GM23338 (cell line): ENCODE measurements around the gene MPO. TPM values are rescaled to one million over a fixed set of nuclear protein-coding genes. Genes with fewer than 3 reads are reported as not detected.

Experiments used
- ATAC-seq: fragments of 200-7000 bp; cut with Tn5 transposase; 3 replicates; pipeline ENCODE4 v1.9.1; 2020
- DNase-seq: peaks from one replicate; pipeline ENCODE4 v3.0.0-alpha.2; 2015; ENCODE audit warnings: low spot score
- H2AFZ ChIP-seq: fragments of 200-600 bp; sonication (generic); 2 replicates; pipeline ENCODE4 v1.8.0; 2016; ENCODE audit warnings: antibody characterized with exemption, mild to moderate bottlenecking, moderate library complexity
- H3F3A ChIP-seq: fragments of 200-600 bp; sonication (generic); replicated peaks from 2 replicates; pipeline ENCODE4 v1.8.0; 2017; ENCODE audit warnings: antibody characterized with exemption, mixed run types, low read depth
- H3K27ac ChIP-seq: fragments of 200-600 bp; sonication (generic); 2 replicates; pipeline ENCODE4 v1.6.1; 2016; ENCODE audit warnings: low read depth
- H3K27me3 ChIP-seq: fragments of 200-600 bp; sonication (generic); 2 replicates; pipeline ENCODE4 v1.8.0; 2016; ENCODE audit warnings: mild to moderate bottlenecking, mixed run types, moderate library complexity; ENCODE audit not compliant: insufficient read depth
- H3K36me3 ChIP-seq: fragments of 200-600 bp; sonication (generic); 2 replicates; pipeline ENCODE4 v1.8.0; 2016; ENCODE audit warnings: mild to moderate bottlenecking; ENCODE audit not compliant: insufficient read depth
- H3K4me1 ChIP-seq: fragments of 200-600 bp; sonication (generic); 2 replicates; pipeline ENCODE4 v1.8.0; 2016; ENCODE audit warnings: mild to moderate bottlenecking, moderate library complexity; ENCODE audit not compliant: insufficient read depth
- H3K4me2 ChIP-seq: fragments of 200-600 bp; sonication (generic); 2 replicates; pipeline ENCODE4 v1.7.1; 2017; ENCODE audit warnings: mixed run types
- H3K4me3 ChIP-seq: fragments of 200-600 bp; sonication (generic); 2 replicates; pipeline ENCODE4 v1.6.1; 2016; ENCODE audit warnings: mixed run types
- H3K79me2 ChIP-seq: fragments of 200-600 bp; sonication (generic); replicated peaks from 2 replicates; pipeline ENCODE4 v1.8.0; 2017; ENCODE audit warnings: mild to moderate bottlenecking; ENCODE audit not compliant: insufficient read depth
- H3K9me2 ChIP-seq: fragments of 200-600 bp; sonication (generic); 2 replicates; pipeline ENCODE4 v1.8.0; 2017; ENCODE audit not compliant: insufficient read depth
- H4K20me1 ChIP-seq: fragments of 200-600 bp; sonication (generic); replicated peaks from 2 replicates; pipeline ENCODE4 v1.8.0; 2017; ENCODE audit warnings: mild to moderate bottlenecking; ENCODE audit not compliant: insufficient read depth
- H3K27ac Mint-ChIP-seq: 2 replicates; pipeline ENCODE4 v1.8.0; 2020; ENCODE audit warnings: inconsistent platforms, mild to moderate bottlenecking, moderate library complexity, mixed read lengths
- H3K27me3 Mint-ChIP-seq: 3 replicates; pipeline ENCODE4 v1.8.0; 2022; ENCODE audit warnings: low read depth, mild to moderate bottlenecking, moderate library complexity, mixed read lengths, inconsistent platforms; ENCODE audit not compliant: insufficient read depth, poor library complexity
- H3K36me3 Mint-ChIP-seq: 3 replicates; pipeline ENCODE4 v1.8.0; 2021; ENCODE audit warnings: low read depth, mild to moderate bottlenecking, inconsistent platforms, moderate library complexity, mixed read lengths
- H3K4me1 Mint-ChIP-seq: 3 replicates; pipeline ENCODE4 v1.8.0; 2020; ENCODE audit warnings: mild to moderate bottlenecking, inconsistent platforms, mixed read lengths
- H3K4me3 Mint-ChIP-seq: 3 replicates; pipeline ENCODE4 v1.8.0; 2021; ENCODE audit warnings: moderate library complexity, mild to moderate bottlenecking, inconsistent platforms, mixed read lengths
- H3K9me3 Mint-ChIP-seq: 3 replicates; pipeline ENCODE4 v1.8.0; 2020; ENCODE audit warnings: moderate library complexity, mild to moderate bottlenecking, inconsistent platforms, mixed read lengths
- CREB1 ChIP-seq: fragments of 250-450 bp; sonication (Bioruptor Pico); IDR thresholded peaks from 2 replicates; pipeline ENCODE4 v1.5.0; 2020; ENCODE audit warnings: low read depth, mild to moderate bottlenecking, moderate library complexity
- EZH2 ChIP-seq: fragments of 200-600 bp; sonication (generic); IDR thresholded peaks from one replicate; pipeline ENCODE4 v1.8.0; 2017; ENCODE audit warnings: antibody characterized with exemption, mild to moderate bottlenecking, low read depth; ENCODE audit not compliant: unreplicated experiment
- EZH2phosphoT487 ChIP-seq: fragments of 200-600 bp; sonication (generic); IDR thresholded peaks from one replicate; pipeline ENCODE4 v1.8.1; 2018; ENCODE audit warnings: antibody characterized with exemption; ENCODE audit not compliant: unreplicated experiment
- JUNB ChIP-seq: IDR thresholded peaks from one replicate; pipeline ENCODE4 v1.6.1; 2016; ENCODE audit warnings: antibody characterized with exemption; ENCODE audit not compliant: unreplicated experiment
- NANOG ChIP-seq: IDR thresholded peaks from 2 replicates; pipeline ENCODE4 v1.6.1; 2016; ENCODE audit warnings: antibody characterized with exemption, borderline replicate concordance
- POLR2AphosphoS5 ChIP-seq: IDR thresholded peaks from 2 replicates; pipeline ENCODE4 v1.6.1; 2016; ENCODE audit warnings: antibody characterized with exemption, low read depth
- STAT1 ChIP-seq: IDR thresholded peaks from one replicate; pipeline ENCODE4 v1.6.1; 2016; ENCODE audit warnings: antibody characterized with exemption; ENCODE audit not compliant: unreplicated experiment
- ZNF114 ChIP-seq: fragments of 250-450 bp; sonication (Bioruptor Pico); IDR thresholded peaks from 2 replicates; pipeline ENCODE4 v1.5.0; 2020; ENCODE audit warnings: mild to moderate bottlenecking, moderate library complexity
- ZNF331 ChIP-seq: fragments of 250-450 bp; sonication (Bioruptor Pico); IDR thresholded peaks from 2 replicates; pipeline ENCODE4 v1.5.0; 2020; ENCODE audit warnings: low read depth, mild to moderate bottlenecking, moderate library complexity
- polyA plus RNA-seq: library from polyadenylated mRNA; unstranded; fragments of >200 nt; fragmentation: Nextera tagmentation; extraction: Ambion mirVana; gene quantifications from 2 replicates; pipeline ENCODE4 v1.2.1, GENCODE V29; 2016
- total RNA-seq: library from RNA; depleted of rRNA; stranded (reverse); fragments of >200 nt; shearing (Covaris generic); gene quantifications from 2 replicates; pipeline ENCODE4 v1.2.3, GENCODE V29; 2014
- TF ChIP-seq, protein P1 (sequence below): fragments of 250-450 bp; sonication (Bioruptor Pico); IDR thresholded peaks from 2 replicates; pipeline ENCODE4 v1.5.0; 2020; ENCODE audit warnings: mild to moderate bottlenecking, moderate library complexity
- TF ChIP-seq, protein P2 (sequence below): IDR thresholded peaks from one replicate; pipeline ENCODE4 v1.6.1; 2018; ENCODE audit warnings: antibody characterized with exemption; ENCODE audit not compliant: unreplicated experiment

The MPO gene
- total and polyA plus RNA-seq, 2 experiments from 2014 or later: 0.08 TPM; not detected in 1

DNA sequence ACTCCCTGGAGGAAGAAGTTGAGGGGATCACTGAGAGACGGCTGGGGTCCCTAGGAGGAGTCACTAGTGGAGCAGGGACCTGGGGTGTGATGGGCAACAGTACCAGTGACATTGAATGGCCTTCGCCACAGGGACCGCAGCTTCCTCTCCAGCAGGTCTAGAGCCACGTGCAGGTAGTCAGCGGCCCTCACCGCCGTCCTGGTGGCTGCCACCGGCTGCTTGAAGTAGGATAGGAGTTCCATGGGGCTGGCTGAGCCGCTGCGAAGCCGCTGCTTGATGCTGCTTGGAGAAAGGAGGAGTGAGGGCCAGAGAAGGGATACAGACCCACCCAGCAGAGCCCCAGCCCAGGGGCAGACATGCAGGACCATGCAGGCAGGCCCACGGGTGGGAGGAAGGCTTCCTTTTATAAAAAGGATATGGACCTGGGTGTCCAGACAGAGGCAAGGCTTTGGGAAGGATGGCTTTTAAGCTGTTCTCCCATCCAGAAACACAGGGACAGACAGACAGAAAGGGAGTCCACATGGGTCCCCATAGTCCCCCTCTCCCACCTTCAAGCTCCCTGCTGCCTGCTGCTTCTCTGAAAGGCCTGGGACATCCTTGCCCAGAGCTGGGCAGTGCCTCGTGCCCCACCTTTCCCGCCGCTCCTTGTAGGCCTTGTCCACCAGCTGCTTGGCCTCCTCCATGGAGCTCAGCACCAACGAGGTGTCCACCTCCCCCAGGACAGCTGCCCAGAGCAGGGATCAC lies 827 bp downstream of the MPO start (continued):
- TF ChIP-seq, protein P1, sequence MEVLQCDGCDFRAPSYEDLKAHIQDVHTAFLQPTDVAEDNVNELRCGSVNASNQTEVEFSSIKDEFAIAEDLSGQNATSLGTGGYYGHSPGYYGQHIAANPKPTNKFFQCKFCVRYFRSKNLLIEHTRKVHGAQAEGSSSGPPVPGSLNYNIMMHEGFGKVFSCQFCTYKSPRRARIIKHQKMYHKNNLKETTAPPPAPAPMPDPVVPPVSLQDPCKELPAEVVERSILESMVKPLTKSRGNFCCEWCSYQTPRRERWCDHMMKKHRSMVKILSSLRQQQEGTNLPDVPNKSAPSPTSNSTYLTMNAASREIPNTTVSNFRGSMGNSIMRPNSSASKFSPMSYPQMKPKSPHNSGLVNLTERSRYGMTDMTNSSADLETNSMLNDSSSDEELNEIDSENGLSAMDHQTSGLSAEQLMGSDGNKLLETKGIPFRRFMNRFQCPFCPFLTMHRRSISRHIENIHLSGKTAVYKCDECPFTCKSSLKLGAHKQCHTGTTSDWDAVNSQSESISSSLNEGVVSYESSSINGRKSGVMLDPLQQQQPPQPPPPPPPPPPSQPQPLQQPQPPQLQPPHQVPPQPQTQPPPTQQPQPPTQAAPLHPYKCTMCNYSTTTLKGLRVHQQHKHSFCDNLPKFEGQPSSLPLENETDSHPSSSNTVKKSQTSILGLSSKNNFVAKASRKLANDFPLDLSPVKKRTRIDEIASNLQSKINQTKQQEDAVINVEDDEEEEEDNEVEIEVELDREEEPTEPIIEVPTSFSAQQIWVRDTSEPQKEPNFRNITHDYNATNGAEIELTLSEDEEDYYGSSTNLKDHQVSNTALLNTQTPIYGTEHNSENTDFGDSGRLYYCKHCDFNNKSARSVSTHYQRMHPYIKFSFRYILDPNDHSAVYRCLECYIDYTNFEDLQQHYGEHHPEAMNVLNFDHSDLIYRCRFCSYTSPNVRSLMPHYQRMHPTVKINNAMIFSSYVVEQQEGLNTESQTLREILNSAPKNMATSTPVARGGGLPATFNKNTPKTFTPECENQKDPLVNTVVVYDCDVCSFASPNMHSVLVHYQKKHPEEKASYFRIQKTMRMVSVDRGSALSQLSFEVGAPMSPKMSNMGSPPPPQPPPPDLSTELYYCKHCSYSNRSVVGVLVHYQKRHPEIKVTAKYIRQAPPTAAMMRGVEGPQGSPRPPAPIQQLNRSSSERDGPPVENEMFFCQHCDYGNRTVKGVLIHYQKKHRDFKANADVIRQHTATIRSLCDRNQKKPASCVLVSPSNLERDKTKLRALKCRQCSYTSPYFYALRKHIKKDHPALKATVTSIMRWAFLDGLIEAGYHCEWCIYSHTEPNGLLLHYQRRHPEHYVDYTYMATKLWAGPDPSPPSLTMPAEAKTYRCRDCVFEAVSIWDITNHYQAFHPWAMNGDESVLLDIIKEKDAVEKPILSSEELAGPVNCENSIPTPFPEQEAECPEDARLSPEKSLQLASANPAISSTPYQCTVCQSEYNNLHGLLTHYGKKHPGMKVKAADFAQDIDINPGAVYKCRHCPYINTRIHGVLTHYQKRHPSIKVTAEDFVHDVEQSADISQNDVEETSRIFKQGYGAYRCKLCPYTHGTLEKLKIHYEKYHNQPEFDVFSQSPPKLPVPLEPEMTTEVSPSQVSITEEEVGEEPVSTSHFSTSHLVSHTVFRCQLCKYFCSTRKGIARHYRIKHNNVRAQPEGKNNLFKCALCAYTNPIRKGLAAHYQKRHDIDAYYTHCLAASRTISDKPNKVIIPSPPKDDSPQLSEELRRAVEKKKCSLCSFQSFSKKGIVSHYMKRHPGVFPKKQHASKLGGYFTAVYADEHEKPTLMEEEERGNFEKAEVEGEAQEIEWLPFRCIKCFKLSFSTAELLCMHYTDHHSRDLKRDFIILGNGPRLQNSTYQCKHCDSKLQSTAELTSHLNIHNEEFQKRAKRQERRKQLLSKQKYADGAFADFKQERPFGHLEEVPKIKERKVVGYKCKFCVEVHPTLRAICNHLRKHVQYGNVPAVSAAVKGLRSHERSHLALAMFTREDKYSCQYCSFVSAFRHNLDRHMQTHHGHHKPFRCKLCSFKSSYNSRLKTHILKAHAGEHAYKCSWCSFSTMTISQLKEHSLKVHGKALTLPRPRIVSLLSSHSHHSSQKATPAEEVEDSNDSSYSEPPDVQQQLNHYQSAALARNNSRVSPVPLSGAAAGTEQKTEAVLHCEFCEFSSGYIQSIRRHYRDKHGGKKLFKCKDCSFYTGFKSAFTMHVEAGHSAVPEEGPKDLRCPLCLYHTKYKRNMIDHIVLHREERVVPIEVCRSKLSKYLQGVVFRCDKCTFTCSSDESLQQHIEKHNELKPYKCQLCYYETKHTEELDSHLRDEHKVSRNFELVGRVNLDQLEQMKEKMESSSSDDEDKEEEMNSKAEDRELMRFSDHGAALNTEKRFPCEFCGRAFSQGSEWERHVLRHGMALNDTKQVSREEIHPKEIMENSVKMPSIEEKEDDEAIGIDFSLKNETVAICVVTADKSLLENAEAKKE (CRISPR knock-in tag): no peak
- no peak for TF ChIP-seq ZNF114 (CRISPR knock-in tag)
- TF ChIP-seq EZH2phosphoT487: no peak
- no peak for TF ChIP-seq NANOG

DNA sequence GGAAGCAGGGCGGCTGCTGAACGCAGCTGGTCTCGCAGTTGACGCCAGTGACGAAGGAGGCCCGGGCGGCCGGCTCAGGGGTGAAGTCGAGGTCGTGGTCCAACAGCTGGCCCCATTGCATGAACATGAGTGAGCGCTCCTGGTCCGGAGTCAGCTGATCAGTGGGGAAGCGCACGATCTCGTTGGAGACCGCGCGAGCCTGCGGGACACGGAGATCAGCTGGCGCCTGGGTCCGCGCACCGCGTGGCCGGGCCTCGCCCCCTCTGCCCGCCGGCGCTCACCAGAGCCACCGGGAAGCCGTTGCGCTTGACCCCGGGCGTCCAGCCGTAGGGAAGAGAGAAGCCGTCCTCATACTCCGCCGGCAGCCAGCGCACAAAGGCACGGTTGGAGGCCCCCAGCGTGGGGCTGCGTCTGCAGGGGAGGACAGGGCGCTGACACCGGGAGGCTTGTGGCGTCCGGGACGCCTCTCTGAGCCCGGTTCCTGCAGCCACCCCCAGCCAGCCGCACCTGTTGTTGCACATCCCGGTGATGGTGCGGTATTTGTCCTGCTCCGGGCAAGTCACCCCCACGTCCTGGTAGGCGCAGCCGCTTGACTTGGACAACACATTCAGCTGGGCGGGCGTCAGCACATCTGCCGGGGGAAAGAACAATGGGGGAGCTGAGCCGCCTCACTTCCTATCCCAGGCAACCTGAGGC lies 1.6 kb downstream of the MPO start:
- Histone ChIP-seq H3K4me3 (peak overlapping the region; percentile 25; the same call in 1 of the 2 replicates), H3K4me2 (peak overlapping the region; percentile 16; the same call in 1 of the 2 replicates), H3K27ac (no peak overlapping the region), H3K79me2 (no peaks in the 10 kb centered on the region), H3K9me2 (peaks cover 5% of the 10 kb centered on the region; the same call in 1 of the 2 replicates), H3K27me3 (peaks cover 30% of the 10 kb centered on the region), H3K36me3 (no peaks in the 10 kb centered on the region), H4K20me1 (no peaks in the 10 kb centered on the region), H2AFZ (peak overlapping the region; percentile 90), H3F3A (no peaks in the 10 kb centered on the region), H3K4me1 (peaks cover 6% of the 10 kb centered on the region; the same call in 1 of the 2 replicates)
- H3K4me1 Mint-ChIP-seq: peaks cover 13% of the 10 kb centered on the region
- ATAC-seq: peak; percentile 58
- H3K27ac Mint-ChIP-seq: no peak overlapping the region
- no peak overlapping the region for H3K4me3 Mint-ChIP-seq
- H3K27me3 Mint-ChIP-seq: peaks cover 21% of the 10 kb centered on the region
- H3K36me3 Mint-ChIP-seq: no peaks in the 10 kb centered on the region
- peak; percentile 53 for DNase-seq
- H3K9me3 Mint-ChIP-seq: no peaks in the 10 kb centered on the region
- TF ChIP-seq EZH2phosphoT487 (no peak), NANOG (no peak), EZH2 (no peak), ZNF114 (CRISPR knock-in tag) (no peak), STAT1 (no peak), CREB1 (CRISPR knock-in tag) (no peak), JUNB (no peak), POLR2AphosphoS5 (no peak), ZNF331 (CRISPR knock-in tag) (no peak)
- TF ChIP-seq, protein P2, sequence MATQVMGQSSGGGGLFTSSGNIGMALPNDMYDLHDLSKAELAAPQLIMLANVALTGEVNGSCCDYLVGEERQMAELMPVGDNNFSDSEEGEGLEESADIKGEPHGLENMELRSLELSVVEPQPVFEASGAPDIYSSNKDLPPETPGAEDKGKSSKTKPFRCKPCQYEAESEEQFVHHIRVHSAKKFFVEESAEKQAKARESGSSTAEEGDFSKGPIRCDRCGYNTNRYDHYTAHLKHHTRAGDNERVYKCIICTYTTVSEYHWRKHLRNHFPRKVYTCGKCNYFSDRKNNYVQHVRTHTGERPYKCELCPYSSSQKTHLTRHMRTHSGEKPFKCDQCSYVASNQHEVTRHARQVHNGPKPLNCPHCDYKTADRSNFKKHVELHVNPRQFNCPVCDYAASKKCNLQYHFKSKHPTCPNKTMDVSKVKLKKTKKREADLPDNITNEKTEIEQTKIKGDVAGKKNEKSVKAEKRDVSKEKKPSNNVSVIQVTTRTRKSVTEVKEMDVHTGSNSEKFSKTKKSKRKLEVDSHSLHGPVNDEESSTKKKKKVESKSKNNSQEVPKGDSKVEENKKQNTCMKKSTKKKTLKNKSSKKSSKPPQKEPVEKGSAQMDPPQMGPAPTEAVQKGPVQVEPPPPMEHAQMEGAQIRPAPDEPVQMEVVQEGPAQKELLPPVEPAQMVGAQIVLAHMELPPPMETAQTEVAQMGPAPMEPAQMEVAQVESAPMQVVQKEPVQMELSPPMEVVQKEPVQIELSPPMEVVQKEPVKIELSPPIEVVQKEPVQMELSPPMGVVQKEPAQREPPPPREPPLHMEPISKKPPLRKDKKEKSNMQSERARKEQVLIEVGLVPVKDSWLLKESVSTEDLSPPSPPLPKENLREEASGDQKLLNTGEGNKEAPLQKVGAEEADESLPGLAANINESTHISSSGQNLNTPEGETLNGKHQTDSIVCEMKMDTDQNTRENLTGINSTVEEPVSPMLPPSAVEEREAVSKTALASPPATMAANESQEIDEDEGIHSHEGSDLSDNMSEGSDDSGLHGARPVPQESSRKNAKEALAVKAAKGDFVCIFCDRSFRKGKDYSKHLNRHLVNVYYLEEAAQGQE: no peak
